ENCODE measurements around the gene GYPB. TPM values are rescaled to one million over a fixed set of nuclear protein-coding genes. Genes with fewer than 3 reads are reported as not detected.
"Not testable (repeated sequence)": the region's sequence is repeated elsewhere in the genome, so short reads cannot be mapped to it uniquely, and the experiment has no call there.

GYPB gene
- total RNA-seq, 3 donors from 2014 or later: not detected

- H3K9me3 ChIP-seq: no peaks in the 10 kb centered on the region
Measured at GRCh38 chr4:143961075-143961474, 58.1 kb downstream of the GYPB start.

DNA sequence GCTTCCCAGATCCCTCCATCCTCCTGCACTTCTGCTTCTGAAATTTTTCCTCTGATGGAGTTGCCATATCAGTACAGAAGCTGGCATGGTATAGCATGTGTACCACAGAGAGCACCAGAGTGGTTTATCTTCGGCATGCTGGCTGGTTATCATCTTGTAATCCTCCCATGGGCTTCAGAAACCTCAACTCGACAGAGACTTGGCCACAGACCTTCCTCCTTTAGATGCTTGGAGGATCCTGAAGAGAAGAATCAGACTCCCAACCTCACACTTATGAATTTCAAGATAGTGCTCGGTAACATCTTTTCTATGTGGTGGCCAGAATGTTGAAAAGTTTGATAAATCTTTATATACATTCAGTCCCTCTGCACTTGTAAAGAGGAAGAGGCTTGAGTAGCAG lies 63.9 kb downstream of the GYPB start:
- intact Hi-C loops (cut with DNase I, micrococcal nuclease); H3K4me1 ChIP-seq (ENCODE audit: low read depth); H3K36me3 ChIP-seq (ENCODE audit: low read depth); ATAC-seq; DNase-seq; H3K9me3 ChIP-seq; H3K4me3 ChIP-seq: not testable (repeated sequence)

More at GRCh38 chr4:143961075-143961474, 58.1 kb downstream of the GYPB start:
- no peaks in the 10 kb centered on the region for H3K36me3 ChIP-seq (ENCODE audit: low read depth)
- DNase-seq: no peak
- intact Hi-C loops (cut with DNase I, micrococcal nuclease): no loop called here
- ATAC-seq: no peak
- H3K4me3 ChIP-seq: no peak overlapping the region
- no peaks in the 10 kb centered on the region for H3K4me1 ChIP-seq (ENCODE audit: low read depth)
- no peak for TF ChIP-seq CTCF (IDR thresholded peaks at IDR 0.05)

DNA sequence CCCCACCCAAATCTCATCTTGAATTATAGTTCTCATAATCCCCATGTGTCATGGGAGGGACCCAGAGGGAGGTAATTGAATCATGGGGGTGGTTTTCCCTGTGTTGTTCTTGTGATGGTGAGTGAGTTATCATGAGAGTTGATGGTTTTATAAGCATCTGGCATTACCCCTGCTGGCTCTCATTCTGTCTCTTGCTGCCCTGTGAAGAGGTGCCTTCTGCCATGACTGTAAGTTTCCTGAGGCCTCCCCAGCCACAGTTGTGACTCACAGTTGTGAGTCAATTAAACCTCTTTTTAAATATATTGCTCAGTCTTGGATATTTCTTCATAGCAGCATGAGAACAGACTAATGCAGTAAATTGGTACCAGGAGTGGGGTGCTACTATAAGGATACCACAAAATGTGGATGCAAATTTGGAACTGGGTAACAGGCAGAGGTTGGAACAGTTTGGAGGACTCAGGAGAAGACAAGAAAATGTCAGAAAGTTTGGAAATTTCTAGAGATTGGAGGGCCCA lies 67.7 kb downstream of the GYPB start:
- H3K4me1 ChIP-seq (ENCODE audit: low read depth); H3K9me3 ChIP-seq; intact Hi-C loops (cut with DNase I, micrococcal nuclease); H3K4me3 ChIP-seq; ATAC-seq; H3K36me3 ChIP-seq (ENCODE audit: low read depth); DNase-seq: not testable (repeated sequence)

DNA sequence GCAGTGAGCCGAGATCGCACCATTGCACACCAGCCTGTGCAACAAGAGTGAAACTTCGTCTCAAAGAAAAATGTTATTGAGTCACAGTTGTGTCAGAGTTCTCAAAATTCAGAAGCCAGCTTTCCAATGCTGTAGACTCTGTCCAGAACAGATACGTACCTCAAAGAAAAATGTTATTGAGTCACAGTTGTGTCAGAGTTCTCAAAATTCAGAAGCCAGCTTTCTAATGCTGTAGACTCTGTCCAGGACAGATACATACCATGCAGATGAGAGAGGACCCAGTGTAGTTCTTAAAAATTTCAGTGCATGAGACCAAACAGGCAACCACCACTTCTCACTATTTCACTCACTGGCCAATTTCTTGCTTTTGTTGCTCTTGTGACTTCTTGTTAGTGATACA lies 68.2 kb downstream of the GYPB start:
- H3K4me1 ChIP-seq (ENCODE audit: low read depth); intact Hi-C loops (cut with DNase I, micrococcal nuclease); H3K4me3 ChIP-seq; DNase-seq; H3K9me3 ChIP-seq; ATAC-seq; H3K36me3 ChIP-seq (ENCODE audit: low read depth): not testable (repeated sequence)

- H3K4me3 ChIP-seq; intact Hi-C loops (cut with DNase I, micrococcal nuclease); H3K4me1 ChIP-seq (ENCODE audit: low read depth); H3K9me3 ChIP-seq; DNase-seq; H3K36me3 ChIP-seq (ENCODE audit: low read depth); ATAC-seq: not testable (repeated sequence)
Measured at GRCh38 chr4:143950185-143950584, 69.0 kb downstream of the GYPB start.

DNA sequence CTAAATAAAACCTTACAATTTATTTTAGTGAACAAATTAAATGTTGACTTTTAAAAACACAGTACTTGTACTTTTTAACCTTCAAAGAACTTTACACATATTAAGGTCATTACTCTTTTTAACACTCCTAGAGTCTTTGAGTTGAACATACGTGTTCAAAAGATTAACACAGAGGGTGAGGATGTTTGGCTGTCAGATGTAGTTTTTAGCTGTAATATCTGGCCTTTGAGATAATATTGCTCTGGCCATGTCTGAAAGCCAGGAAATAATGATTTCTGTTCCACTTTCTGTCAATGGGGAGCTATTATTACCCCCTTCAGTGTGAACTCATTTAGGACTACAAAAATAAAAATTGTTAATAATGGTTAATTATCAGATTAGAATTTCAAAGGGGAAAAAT lies 71.7 kb downstream of the GYPB start:
- ATAC-seq; DNase-seq; H3K4me1 ChIP-seq (ENCODE audit: low read depth); intact Hi-C loops (cut with DNase I, micrococcal nuclease); H3K36me3 ChIP-seq (ENCODE audit: low read depth); H3K4me3 ChIP-seq; H3K9me3 ChIP-seq: not testable (repeated sequence)

Other genes with a start within 250 kb of the GYPB start
- under 1 TPM in 1 of 3 donors, not detected in 2; 0.66 TPM for gene GYPE, start 113.8 kb downstream of the GYPB start, total RNA-seq
- gene GYPA, start 121.3 kb upstream of the GYPB start, total RNA-seq: not detected

Measured in mucosa of descending colon (tissue), 3 donors.